GM12874 (cell line): ENCODE data around the gene ABCC1.

Experiments
- TF ChIP-seq, protein P1 (sequence below): IDR thresholded peaks from 2 replicates; pipeline ENCODE4 v1.5.1; 2011; ENCODE audit warnings: low read depth, mild to moderate bottlenecking, control low read depth, low read length, moderate library complexity; ENCODE audit not compliant: insufficient read depth

Gene ABCC1

DNA sequence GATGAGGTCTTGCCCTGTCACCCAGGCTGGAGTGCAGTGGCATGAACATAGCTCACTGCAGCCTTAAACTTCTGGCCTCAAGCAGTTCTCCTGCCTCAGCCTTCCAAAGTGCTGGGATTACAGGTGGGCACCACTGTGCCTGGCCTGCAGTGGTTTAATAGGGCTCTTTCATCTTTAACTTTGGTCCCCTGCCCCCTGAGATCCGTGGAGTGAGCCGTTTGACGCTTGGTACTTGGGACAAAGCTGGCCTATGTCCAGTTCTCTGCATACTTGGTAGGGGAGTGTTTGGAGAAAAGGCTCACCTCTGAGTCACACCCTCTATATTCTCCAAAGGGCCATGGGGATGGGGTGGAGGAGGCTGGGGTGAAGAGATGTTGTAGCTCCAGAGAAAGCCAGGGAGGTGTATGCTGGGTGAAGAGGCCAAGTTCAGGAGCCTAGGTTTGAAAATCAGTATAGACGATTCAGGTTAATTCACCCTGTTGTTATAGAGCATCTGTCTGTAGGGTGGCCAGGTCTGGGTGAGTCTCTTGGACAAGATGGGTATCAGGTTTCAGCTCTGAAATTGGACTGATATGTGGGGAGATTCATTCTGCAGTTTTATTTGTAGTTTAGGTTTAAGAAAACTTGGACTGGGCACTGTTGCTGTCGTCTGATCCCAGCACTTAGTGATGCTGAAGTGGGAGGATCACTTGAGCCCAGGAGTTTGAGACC lies 17.6 kb downstream of the ABCC1 start:
- TF ChIP-seq, protein P1, sequence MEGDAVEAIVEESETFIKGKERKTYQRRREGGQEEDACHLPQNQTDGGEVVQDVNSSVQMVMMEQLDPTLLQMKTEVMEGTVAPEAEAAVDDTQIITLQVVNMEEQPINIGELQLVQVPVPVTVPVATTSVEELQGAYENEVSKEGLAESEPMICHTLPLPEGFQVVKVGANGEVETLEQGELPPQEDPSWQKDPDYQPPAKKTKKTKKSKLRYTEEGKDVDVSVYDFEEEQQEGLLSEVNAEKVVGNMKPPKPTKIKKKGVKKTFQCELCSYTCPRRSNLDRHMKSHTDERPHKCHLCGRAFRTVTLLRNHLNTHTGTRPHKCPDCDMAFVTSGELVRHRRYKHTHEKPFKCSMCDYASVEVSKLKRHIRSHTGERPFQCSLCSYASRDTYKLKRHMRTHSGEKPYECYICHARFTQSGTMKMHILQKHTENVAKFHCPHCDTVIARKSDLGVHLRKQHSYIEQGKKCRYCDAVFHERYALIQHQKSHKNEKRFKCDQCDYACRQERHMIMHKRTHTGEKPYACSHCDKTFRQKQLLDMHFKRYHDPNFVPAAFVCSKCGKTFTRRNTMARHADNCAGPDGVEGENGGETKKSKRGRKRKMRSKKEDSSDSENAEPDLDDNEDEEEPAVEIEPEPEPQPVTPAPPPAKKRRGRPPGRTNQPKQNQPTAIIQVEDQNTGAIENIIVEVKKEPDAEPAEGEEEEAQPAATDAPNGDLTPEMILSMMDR = no peak

GRCh38 chr16:15967655-15968315 lies 18.4 kb downstream of the ABCC1 start:
- TF ChIP-seq, protein P1 = no peak

DNA sequence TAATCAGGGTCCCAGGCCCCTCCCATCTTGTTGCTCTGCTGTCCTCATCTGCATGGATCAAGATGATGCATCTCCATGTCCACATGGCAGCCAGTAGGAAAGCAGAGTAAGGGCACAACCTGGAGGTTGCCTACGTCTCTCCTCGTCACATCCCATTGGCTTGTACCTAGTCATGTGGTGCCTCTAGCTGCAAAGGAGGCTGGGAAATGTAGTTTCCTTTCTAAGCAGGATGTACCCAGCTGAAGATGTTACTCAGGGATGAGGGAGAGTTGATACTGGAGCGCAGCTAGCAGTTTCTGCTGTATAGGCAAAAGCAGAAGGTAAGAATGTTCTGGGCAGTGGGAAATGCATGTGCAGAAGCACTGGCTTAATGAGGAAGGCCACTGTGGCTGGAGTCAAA lies 20.8 kb downstream of the ABCC1 start:
- TF ChIP-seq, protein P1 = no peak

GRCh38 chr16:15970743-15971439 lies 21.5 kb downstream of the ABCC1 start:
- TF ChIP-seq, protein P1 = no peak

- TF ChIP-seq, protein P1 = no peak
These were observed 22.0 kb downstream of the ABCC1 start for GRCh38 chr16:15971440-15971815.

GRCh38 chr16:15972046-15972868 lies 22.8 kb downstream of the ABCC1 start:
- TF ChIP-seq, protein P1 = no peak

DNA sequence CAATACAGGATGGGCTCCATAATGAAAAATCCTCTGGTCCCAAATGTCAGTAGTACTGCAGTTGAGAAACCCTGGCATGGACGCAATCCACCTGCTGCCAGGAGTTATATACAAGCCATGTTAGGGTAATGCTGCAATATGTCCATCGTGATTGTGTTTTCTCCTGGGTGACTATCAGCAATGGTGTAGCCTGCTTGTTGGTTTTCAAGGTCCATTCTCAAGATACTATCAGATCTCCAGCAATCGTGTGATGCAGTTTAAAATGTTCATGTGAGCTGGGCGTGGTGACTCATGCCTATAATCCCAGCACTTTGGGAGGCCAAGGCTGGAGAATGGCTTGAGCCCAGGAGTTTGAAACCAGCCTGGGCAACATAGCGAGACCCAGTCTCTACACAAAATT lies 24.0 kb downstream of the ABCC1 start:
- TF ChIP-seq, protein P1 = no peak
